ENCODE measurements around the gene KAT6B.

GRCh38 chr10:75023074-75023473 is 196.7 kb downstream of the KAT6B start:
- no peak for TF ChIP-seq CTCF (tag by site-specific recombination; IDR thresholded peaks at IDR 0.05)
- TF ChIP-seq ZNF701 (tag by site-specific recombination; IDR thresholded peaks at IDR 0.05): no peak
- no peak for TF ChIP-seq ZNF423 (tag by site-specific recombination; IDR thresholded peaks at IDR 0.05)
- TF ChIP-seq ZNF768 (tag by site-specific recombination; IDR thresholded peaks at IDR 0.05): no peak
- no peak for TF ChIP-seq ZBTB21 (tag by site-specific recombination; IDR thresholded peaks at IDR 0.05)
- TF ChIP-seq BCL6B (tag by site-specific recombination; IDR thresholded peaks at IDR 0.05): no peak
- no peak for TF ChIP-seq TCF7L2 (IDR thresholded peaks at IDR 0.05; ENCODE audit: borderline replicate concordance, low read depth, low read length)
- no peak for TF ChIP-seq ZNF121 (tag by site-specific recombination; IDR thresholded peaks at IDR 0.05)
- no peak for TF ChIP-seq ZBTB8A (tag by site-specific recombination; IDR thresholded peaks at IDR 0.05)
- TF ChIP-seq REST (tag by site-specific recombination; IDR thresholded peaks at IDR 0.05): no peak
- TF ChIP-seq ZNF248 (tag by site-specific recombination; IDR thresholded peaks at IDR 0.05): no peak
- no peak for TF ChIP-seq ZNF514 (tag by site-specific recombination; IDR thresholded peaks at IDR 0.05)

Measured in HEK293 (cell line).